Neural crest cell (in vitro differentiated cells): ENCODE measurements around the gene PCDHGB7. TPM values are rescaled to one million over a fixed set of nuclear protein-coding genes. Genes with fewer than 3 reads are reported as not detected.
"Not testable (repeated sequence)": the region's sequence is repeated elsewhere in the genome, so short reads cannot be mapped to it uniquely, and the experiment has no call there.

ENCODE experiments used
- DNase-seq: peaks from one replicate; pipeline ENCODE4 v3.0.0; 2021; ENCODE audit warnings: low read depth, mixed read lengths, low spot score
- H3K27ac Mint-ChIP-seq: one replicate; pipeline ENCODE4 v1.8.0; 2021; ENCODE audit warnings: mild to moderate bottlenecking, mixed read lengths; ENCODE audit not compliant: unreplicated experiment
- H3K27me3 Mint-ChIP-seq: 2 replicates; pipeline ENCODE4 v1.8.0; 2021; ENCODE audit warnings: low read depth, mild to moderate bottlenecking, mixed read lengths
- H3K36me3 Mint-ChIP-seq: 2 replicates; pipeline ENCODE4 v1.8.0; 2021; ENCODE audit warnings: low read depth, mild to moderate bottlenecking, mixed read lengths
- H3K4me1 Mint-ChIP-seq: 2 replicates; pipeline ENCODE4 v1.8.0; 2021; ENCODE audit warnings: mixed read lengths
- H3K4me3 Mint-ChIP-seq: one replicate; pipeline ENCODE4 v1.8.0; 2021; ENCODE audit warnings: mild to moderate bottlenecking, mixed read lengths
- H3K9me3 Mint-ChIP-seq: 2 replicates; pipeline ENCODE4 v1.8.0; 2021; ENCODE audit warnings: mixed read lengths
- CTCF ChIP-seq: fragments of 200-600 bp; sonication (generic); conservative IDR thresholded peaks from 2 replicates; pipeline ENCODE4 v1.5.0; 2021; ENCODE audit warnings: antibody characterized with exemption, mild to moderate bottlenecking
- total RNA-seq: library from RNA; stranded (reverse); gene quantifications from 2 replicates; pipeline ENCODE4 v1.2.1, GENCODE V29; 2021

Gene PCDHGB7
- total RNA-seq, 1 donor from 2014 or later, result 7.0 TPM

- peaks cover 22% of the 10 kb centered on the region for H3K36me3 Mint-ChIP-seq
- peaks cover 19% of the 10 kb centered on the region for H3K9me3 Mint-ChIP-seq
- H3K27me3 Mint-ChIP-seq, result no peaks in the 10 kb centered on the region
These were observed 42.9 kb upstream of the PCDHGB7 start for GRCh38 chr5:141374627-141375026.

GRCh38 chr5:141375444-141376155 lies 41.9 kb upstream of the PCDHGB7 start:
- H3K27me3 Mint-ChIP-seq, H3K4me1 Mint-ChIP-seq, DNase-seq, H3K4me3 Mint-ChIP-seq, H3K27ac Mint-ChIP-seq: not testable (repeated sequence)
- Mint-ChIP-seq H3K36me3 (peaks cover 16% of the 10 kb centered on the region), H3K9me3 (peaks cover 17% of the 10 kb centered on the region)

More at GRCh38 chr5:141374627-141375026, 42.9 kb upstream of the PCDHGB7 start:
- Mint-ChIP-seq H3K4me3 (no peak overlapping the region), H3K27ac (no peak overlapping the region), H3K4me1 (no peaks in the 10 kb centered on the region)
- DNase-seq, result no peak
- TF ChIP-seq CTCF, result no peak

- Mint-ChIP-seq H3K27ac (no peak within 1 kb of the TSS), H3K9me3 (peaks cover 23% of the 10 kb centered on the region), H3K4me3 (no peak within 1 kb of the TSS), H3K4me1 (no peaks in the 10 kb centered on the region), H3K36me3 (peaks cover 32% of the 10 kb centered on the region), H3K27me3 (no peaks in the 10 kb centered on the region)
- TF ChIP-seq CTCF, result no peak
- no peak for DNase-seq
These were observed 34.8 kb upstream of the PCDHGB7 start, which contains the start of gene PCDHGA7 for GRCh38 chr5:141382469-141383294. Gene PCDHGA7, plus strand, starts transcription at chr5:141382742. Its CDS starts 158 bp downstream, at chr5:141382900.

- H3K27ac Mint-ChIP-seq, result no peak overlapping the region
- no peaks in the 10 kb centered on the region for H3K27me3 Mint-ChIP-seq
- H3K9me3 Mint-ChIP-seq, result peaks cover 24% of the 10 kb centered on the region
- DNase-seq, result no peak
- H3K36me3 Mint-ChIP-seq, result peaks cover 33% of the 10 kb centered on the region
- H3K4me3 Mint-ChIP-seq, result no peak overlapping the region
- no peaks in the 10 kb centered on the region for H3K4me1 Mint-ChIP-seq
- TF ChIP-seq CTCF, result no peak
These were observed 34.1 kb upstream of the PCDHGB7 start for GRCh38 chr5:141383345-141383744.

GRCh38 chr5:141384471-141385267 lies 32.8 kb upstream of the PCDHGB7 start:
- no peaks in the 10 kb centered on the region for H3K4me1 Mint-ChIP-seq
- peaks cover 24% of the 10 kb centered on the region for H3K9me3 Mint-ChIP-seq
- DNase-seq, result no peak
- H3K36me3 Mint-ChIP-seq, result peaks cover 39% of the 10 kb centered on the region
- H3K27ac Mint-ChIP-seq, result no peak overlapping the region
- no peaks in the 10 kb centered on the region for H3K27me3 Mint-ChIP-seq
- no peak for TF ChIP-seq CTCF
- no peak overlapping the region for H3K4me3 Mint-ChIP-seq
